HEK293 (cell line): ENCODE results near the gene MEIKIN.
"Not testable (repeated sequence)": the region's sequence is repeated elsewhere in the genome, so short reads cannot be mapped to it uniquely, and the experiment has no call there.

Experiments
- CTCF ChIA-PET: fragments of 350-600 bp; formaldehyde crosslinking; extraction: SDS; loops from one replicate; lab custom pipeline; 2021; ENCODE audit warnings: antibody characterized with exemption; lab: Yijun Ruan, JAX
- POLR2A ChIA-PET: fragments of 300-600 bp; formaldehyde crosslinking; extraction: SDS; loops from one replicate; lab custom pipeline; 2020; ENCODE audit warnings: antibody characterized with exemption, inconsistent platforms; lab: Yijun Ruan, JAX
- H3K27ac ChIP-seq: fragments of 200-500 bp; sonication (Bioruptor generic); 2 replicates; pipeline ENCODE4 v1.5.1; 2014; ENCODE audit warnings: low read depth, low read length, control low read depth, inconsistent platforms; ENCODE audit errors: extremely low read depth
- H3K36me3 ChIP-seq, 2 experiments: fragments of 200-500 bp in 1 of 2; sonication (Bioruptor generic) in 1 of 2; 1 replicate in 1 of 2; 2 replicates in 1 of 2; pipeline ENCODE4 v1.5.1; 2014 to 2017; ENCODE audit warnings: inconsistent platforms in 2 of 2, low read length in 2 of 2; ENCODE audit not compliant: control insufficient read depth in 2 of 2, insufficient read depth in 1 of 2
- H3K4me1 ChIP-seq: fragments of 200-500 bp; sonication (Bioruptor generic); 2 replicates; pipeline ENCODE4 v1.5.1; 2014; ENCODE audit warnings: mild to moderate bottlenecking, low read length, inconsistent platforms; ENCODE audit not compliant: control insufficient read depth, insufficient read depth
- H3K4me3 ChIP-seq: 2 replicates; pipeline ENCODE4 v1.5.1; 2011; ENCODE audit warnings: low read depth, mild to moderate bottlenecking, control low read depth, low read length, moderate library complexity
- H3K9me3 ChIP-seq: fragments of 200-500 bp; sonication (Bioruptor generic); 2 replicates; pipeline ENCODE4 v1.5.1; 2014; ENCODE audit warnings: low read depth, low read length, inconsistent platforms; ENCODE audit not compliant: control insufficient read depth, insufficient read depth
- EGR2 ChIP-seq: fragments of 450-650 bp; formaldehyde crosslinking; IDR thresholded peaks from 2 replicates; pipeline ENCODE4 v1.5.1; 2016; ENCODE audit warnings: low read depth, missing biosample characterization, missing genetic modification characterization
- ELK4 ChIP-seq: IDR thresholded peaks from 2 replicates; pipeline ENCODE4 v1.6.1; 2011; ENCODE audit warnings: mild to moderate bottlenecking, low read depth, low read length, borderline replicate concordance
- OVOL3 ChIP-seq: fragments of 450-650 bp; formaldehyde crosslinking; IDR thresholded peaks from 2 replicates; pipeline ENCODE4 v1.5.1; 2016; ENCODE audit warnings: missing biosample characterization, missing genetic modification characterization
- PRDM1 ChIP-seq: fragments of 450-650 bp; formaldehyde crosslinking; IDR thresholded peaks from 2 replicates; pipeline ENCODE4; 2016; ENCODE audit warnings: missing biosample characterization, missing genetic modification characterization
- PRDM6 ChIP-seq: fragments of 450-650 bp; formaldehyde crosslinking; IDR thresholded peaks from 2 replicates; pipeline ENCODE4 v1.5.1; 2017; ENCODE audit warnings: missing biosample characterization, missing genetic modification characterization
- SCRT2 ChIP-seq: fragments of 450-650 bp; formaldehyde crosslinking; IDR thresholded peaks from 2 replicates; pipeline ENCODE4 v1.5.1; 2016; ENCODE audit warnings: missing biosample characterization, missing genetic modification characterization
- ZBTB6 ChIP-seq: fragments of 450-650 bp; formaldehyde crosslinking; IDR thresholded peaks from 2 replicates; pipeline ENCODE4 v1.5.1; 2017; ENCODE audit warnings: missing biosample characterization, missing genetic modification characterization
- ZNF174 ChIP-seq: fragments of 450-650 bp; formaldehyde crosslinking; IDR thresholded peaks from 2 replicates; pipeline ENCODE4 v1.5.0; 2017; ENCODE audit warnings: missing biosample characterization, mild to moderate bottlenecking, missing genetic modification characterization
- ZNF175 ChIP-seq: fragments of 450-650 bp; formaldehyde crosslinking; IDR thresholded peaks from 2 replicates; pipeline ENCODE4 v1.5.1; 2016; ENCODE audit warnings: missing biosample characterization, missing genetic modification characterization
- ZNF184 ChIP-seq: fragments of 450-650 bp; IDR thresholded peaks from 2 replicates; pipeline ENCODE4 v1.5.1; 2018; ENCODE audit warnings: missing biosample characterization, mild to moderate bottlenecking, missing genetic modification characterization
- ZNF19 ChIP-seq: fragments of 450-650 bp; formaldehyde crosslinking; IDR thresholded peaks from 2 replicates; pipeline ENCODE4; 2016; ENCODE audit warnings: missing biosample characterization, missing genetic modification characterization, low read depth
- ZNF211 ChIP-seq: fragments of 450-650 bp; formaldehyde crosslinking; IDR thresholded peaks from 2 replicates; pipeline ENCODE4 v1.5.1; 2016; ENCODE audit warnings: low read depth, missing biosample characterization, missing genetic modification characterization
- ZNF239 ChIP-seq: fragments of 450-650 bp; formaldehyde crosslinking; IDR thresholded peaks from 2 replicates; pipeline ENCODE4 v1.5.1; 2016; ENCODE audit warnings: missing biosample characterization, missing genetic modification characterization
- ZNF404 ChIP-seq: fragments of 450-650 bp; formaldehyde crosslinking; IDR thresholded peaks from 2 replicates; pipeline ENCODE4 v1.5.1; 2017; ENCODE audit warnings: missing biosample characterization, missing genetic modification characterization
- ZNF449 ChIP-seq: fragments of 450-650 bp; formaldehyde crosslinking; IDR thresholded peaks from 2 replicates; pipeline ENCODE4 v1.5.1; 2017; ENCODE audit warnings: missing biosample characterization, mild to moderate bottlenecking, missing genetic modification characterization, moderate library complexity
- ZNF514 ChIP-seq: fragments of 450-650 bp; formaldehyde crosslinking; IDR thresholded peaks from 2 replicates; pipeline ENCODE4 v1.5.1; 2016; ENCODE audit warnings: missing biosample characterization, missing genetic modification characterization
- ZNF624 ChIP-seq: fragments of 450-650 bp; formaldehyde crosslinking; IDR thresholded peaks from 2 replicates; pipeline ENCODE4 v1.5.1; 2017; ENCODE audit warnings: missing biosample characterization, missing genetic modification characterization
- ZNF629 ChIP-seq: fragments of 450-650 bp; formaldehyde crosslinking; IDR thresholded peaks from 2 replicates; pipeline ENCODE4 v1.5.1; 2017; ENCODE audit warnings: missing biosample characterization, missing genetic modification characterization
- ZNF639 ChIP-seq: fragments of 450-650 bp; formaldehyde crosslinking; IDR thresholded peaks from 2 replicates; pipeline ENCODE4 v1.5.1; 2016; ENCODE audit warnings: missing biosample characterization, missing genetic modification characterization
- ZNF701 ChIP-seq: fragments of 450-650 bp; formaldehyde crosslinking; IDR thresholded peaks from 2 replicates; pipeline ENCODE4 v1.5.1; 2016; ENCODE audit warnings: missing biosample characterization, missing genetic modification characterization
- ZSCAN4 ChIP-seq: fragments of 450-650 bp; formaldehyde crosslinking; IDR thresholded peaks from 2 replicates; pipeline ENCODE4 v1.5.1; 2017; ENCODE audit warnings: missing biosample characterization, missing genetic modification characterization
- ZSCAN5A ChIP-seq: fragments of 450-650 bp; formaldehyde crosslinking; IDR thresholded peaks from 2 replicates; pipeline ENCODE4 v1.5.1; 2016; ENCODE audit warnings: missing biosample characterization, missing genetic modification characterization

The MEIKIN gene

GRCh38 chr5:131778141-131778540 is 167.3 kb downstream of the MEIKIN start:
- CTCF ChIA-PET, H3K9me3 ChIP-seq, H3K4me3 ChIP-seq, POLR2A ChIA-PET, H3K36me3 ChIP-seq, H3K4me1 ChIP-seq, H3K27ac ChIP-seq: not testable (repeated sequence)
- TF ChIP-seq PRDM1 (tag by site-specific recombination) = peak; percentile 61; the same call in 1 of the 2 replicates
- TF ChIP-seq SCRT2 (tag by site-specific recombination) = peak; percentile 36
- peak; percentile 83 for TF ChIP-seq ZNF184 (tag by site-specific recombination)

GRCh38 chr5:131776450-131776849 is 169.0 kb downstream of the MEIKIN start:
- no peaks in the 10 kb centered on the region for H3K36me3 ChIP-seq
- H3K4me3 ChIP-seq = no peak overlapping the region
- CTCF ChIA-PET = no interaction called here
- POLR2A ChIA-PET = no interaction called here
- peaks cover 9% of the 10 kb centered on the region; the same call in 1 of the 2 replicates for H3K4me1 ChIP-seq
- H3K27ac ChIP-seq = no peak overlapping the region
- H3K9me3 ChIP-seq = no peaks in the 10 kb centered on the region
- peak; percentile 47 for TF ChIP-seq PRDM6 (tag by site-specific recombination)
- TF ChIP-seq ZNF239 (tag by site-specific recombination) = no peak
- TF ChIP-seq, all 188 proteins: peak for 1

GRCh38 chr5:131774652-131775367 is 170.7 kb downstream of the MEIKIN start:
- H3K27ac ChIP-seq = no peak overlapping the region
- CTCF ChIA-PET = no interaction called here
- TF ChIP-seq ZNF175 (tag by site-specific recombination) = no peak
- no peak for TF ChIP-seq ZNF701 (tag by site-specific recombination)
- TF ChIP-seq ZNF449 (tag by site-specific recombination) = no peak
- TF ChIP-seq ZNF174 = no peak
- no peak for TF ChIP-seq ZSCAN4
- no peak for TF ChIP-seq EGR2 (tag by site-specific recombination)
- no peak for TF ChIP-seq ZNF624 (tag by site-specific recombination)
- no peak for TF ChIP-seq OVOL3 (tag by site-specific recombination)
- no peak for TF ChIP-seq ZNF211 (tag by site-specific recombination)
- TF ChIP-seq ZNF629 (tag by site-specific recombination) = peak; percentile 47; the same call in 1 of the 2 replicates
- TF ChIP-seq ZNF19 (tag by site-specific recombination) = no peak
- no peak for TF ChIP-seq ZBTB6 (tag by site-specific recombination)
- no peak for TF ChIP-seq ZNF639 (tag by site-specific recombination)
- TF ChIP-seq ZNF514 (tag by site-specific recombination) = no peak
- TF ChIP-seq ZNF404 = no peak
- no peak for TF ChIP-seq ELK4
- no peak for TF ChIP-seq ZSCAN5A

More at GRCh38 chr5:131774652-131775367, 170.7 kb downstream of the MEIKIN start:
- H3K4me1 ChIP-seq = peaks cover 9% of the 10 kb centered on the region; the same call in 1 of the 2 replicates
- POLR2A ChIA-PET = no interaction called here
- H3K36me3 ChIP-seq = no peaks in the 10 kb centered on the region
- no peak overlapping the region for H3K4me3 ChIP-seq
- no peaks in the 10 kb centered on the region for H3K9me3 ChIP-seq
